Nephron (organoid): Measurements from ENCODE around the gene MACROD2.
"Not testable (repeated sequence)": the region's sequence is repeated elsewhere in the genome, so short reads cannot be mapped to it uniquely, and the experiment has no call there.

Source experiments
- H3K27ac Mint-ChIP-seq, 3 experiments: 2 replicates each; pipeline ENCODE4 v1.8.0; 2020; ENCODE audit warnings: mixed read lengths in 3 of 3, mild to moderate bottlenecking in 2 of 3, moderate library complexity in 1 of 3
- H3K27me3 Mint-ChIP-seq: 2 replicates; pipeline ENCODE4 v1.8.0; 2021; ENCODE audit warnings: low read depth, mild to moderate bottlenecking, moderate library complexity, mixed read lengths
- H3K36me3 Mint-ChIP-seq: 2 replicates; pipeline ENCODE4 v1.8.0; 2020; ENCODE audit warnings: low read depth, mixed read lengths
- H3K4me1 Mint-ChIP-seq: 2 replicates; pipeline ENCODE4 v1.8.0; 2020; ENCODE audit warnings: mixed read lengths
- H3K4me3 Mint-ChIP-seq, 3 experiments: 2 replicates each; pipeline ENCODE4 v1.8.0; 2020; ENCODE audit warnings: mild to moderate bottlenecking in 3 of 3, mixed read lengths in 3 of 3, moderate library complexity in 2 of 3
- H3K9me3 Mint-ChIP-seq: 2 replicates; pipeline ENCODE4 v1.8.0; 2020; ENCODE audit warnings: mixed read lengths
- TF ChIP-seq, protein P1 (sequence below), 3 experiments: fragments of 200-600 bp; sonication (generic); IDR thresholded peaks; one replicate each; pipeline ENCODE4 v1.5.0; 2021; ENCODE audit warnings: antibody characterized with exemption in 3 of 3; ENCODE audit not compliant: unreplicated experiment in 3 of 3

Gene MACROD2

DNA sequence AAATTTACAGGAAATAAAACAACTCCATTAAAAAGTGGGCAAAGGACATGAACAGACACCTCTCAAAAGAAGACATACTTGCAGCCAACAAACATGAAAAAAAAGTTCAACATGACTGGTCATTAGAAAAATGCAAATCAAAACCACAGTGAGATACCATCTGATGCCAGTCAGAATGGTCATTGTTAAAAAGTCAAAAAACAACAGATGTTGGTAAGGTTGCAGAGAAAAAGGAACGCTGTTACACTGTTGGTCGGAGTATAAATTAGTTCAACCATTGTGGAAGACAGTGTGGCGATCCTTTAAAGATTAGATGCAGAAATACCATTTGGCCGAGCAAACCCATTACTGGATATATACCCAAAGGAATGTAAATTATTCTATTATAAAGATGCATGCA lies 1200.1 kb downstream of the MACROD2 start:
- TF ChIP-seq, protein P1, sequence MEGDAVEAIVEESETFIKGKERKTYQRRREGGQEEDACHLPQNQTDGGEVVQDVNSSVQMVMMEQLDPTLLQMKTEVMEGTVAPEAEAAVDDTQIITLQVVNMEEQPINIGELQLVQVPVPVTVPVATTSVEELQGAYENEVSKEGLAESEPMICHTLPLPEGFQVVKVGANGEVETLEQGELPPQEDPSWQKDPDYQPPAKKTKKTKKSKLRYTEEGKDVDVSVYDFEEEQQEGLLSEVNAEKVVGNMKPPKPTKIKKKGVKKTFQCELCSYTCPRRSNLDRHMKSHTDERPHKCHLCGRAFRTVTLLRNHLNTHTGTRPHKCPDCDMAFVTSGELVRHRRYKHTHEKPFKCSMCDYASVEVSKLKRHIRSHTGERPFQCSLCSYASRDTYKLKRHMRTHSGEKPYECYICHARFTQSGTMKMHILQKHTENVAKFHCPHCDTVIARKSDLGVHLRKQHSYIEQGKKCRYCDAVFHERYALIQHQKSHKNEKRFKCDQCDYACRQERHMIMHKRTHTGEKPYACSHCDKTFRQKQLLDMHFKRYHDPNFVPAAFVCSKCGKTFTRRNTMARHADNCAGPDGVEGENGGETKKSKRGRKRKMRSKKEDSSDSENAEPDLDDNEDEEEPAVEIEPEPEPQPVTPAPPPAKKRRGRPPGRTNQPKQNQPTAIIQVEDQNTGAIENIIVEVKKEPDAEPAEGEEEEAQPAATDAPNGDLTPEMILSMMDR (IDR thresholded peaks at IDR 0.05; ENCODE audit: unreplicated experiment in 3 of 3), result no peak
- Mint-ChIP-seq H3K4me3 (no peak overlapping the region), H3K9me3 (no peaks in the 10 kb centered on the region), H3K27ac (no peak overlapping the region), H3K27me3 (no peaks in the 10 kb centered on the region), H3K36me3 (no peaks in the 10 kb centered on the region), H3K4me1 (no peaks in the 10 kb centered on the region)

DNA sequence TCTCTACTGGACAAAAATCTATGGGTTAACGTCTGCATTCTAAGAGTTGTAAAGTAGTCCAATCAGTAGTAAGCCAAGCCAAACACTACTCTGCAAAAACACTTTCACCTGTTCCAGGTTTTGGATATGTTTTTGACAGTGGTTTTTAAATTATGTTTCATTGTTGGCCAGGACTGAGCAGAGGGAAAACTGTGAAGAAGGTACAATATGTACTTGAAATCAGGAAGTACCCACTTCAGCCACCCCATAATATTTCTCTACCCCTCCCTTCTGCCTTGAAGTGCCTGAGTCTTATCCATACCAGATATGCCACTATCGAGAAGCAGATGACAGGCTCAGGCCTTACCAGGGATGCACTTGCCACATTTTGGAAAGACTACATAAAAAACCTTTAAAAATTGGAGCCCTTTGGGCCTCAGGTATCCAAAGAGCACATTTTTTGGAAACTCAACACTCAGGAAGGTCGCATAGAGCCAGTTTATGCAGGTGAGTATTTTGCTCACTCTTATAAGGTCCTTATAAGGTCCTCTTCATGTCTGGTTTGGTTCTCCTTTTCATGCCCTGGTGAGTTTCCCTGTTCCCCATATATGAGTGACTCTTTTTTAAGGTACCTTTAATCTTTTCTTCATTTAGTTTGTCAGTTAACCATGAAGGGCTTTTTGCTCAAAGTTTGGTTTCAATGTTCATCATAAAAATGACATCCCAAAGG lies 1201.4 kb downstream of the MACROD2 start:
- Mint-ChIP-seq H3K4me1 (no peaks in the 10 kb centered on the region), H3K27ac (no peak overlapping the region), H3K9me3 (no peaks in the 10 kb centered on the region), H3K36me3 (no peaks in the 10 kb centered on the region), H3K4me3 (no peak overlapping the region), H3K27me3 (no peaks in the 10 kb centered on the region)
- TF ChIP-seq, protein P1 (IDR thresholded peaks at IDR 0.05; ENCODE audit: unreplicated experiment in 3 of 3), result no peak

DNA sequence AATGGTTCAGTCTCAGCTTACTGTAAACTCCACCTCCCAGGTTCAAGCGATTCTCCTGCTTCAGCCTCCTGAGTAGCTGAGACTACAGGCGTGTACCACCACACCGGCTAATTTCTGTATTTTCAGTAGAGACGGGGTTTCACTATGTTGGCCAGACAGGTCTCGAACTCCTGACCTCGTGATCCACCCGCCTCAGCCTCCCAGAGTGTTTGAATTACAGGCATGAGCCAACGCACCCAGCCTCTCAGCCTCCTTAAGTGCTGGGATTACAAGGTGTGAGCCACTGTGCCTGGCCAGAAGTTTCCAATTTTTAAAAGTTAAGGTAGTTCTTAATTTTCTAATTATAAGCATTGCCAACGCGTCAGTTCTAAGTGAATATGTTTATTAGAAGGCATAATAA lies 1202.7 kb downstream of the MACROD2 start:
- H3K4me1 Mint-ChIP-seq, H3K27me3 Mint-ChIP-seq, H3K4me3 Mint-ChIP-seq, H3K27ac Mint-ChIP-seq, H3K9me3 Mint-ChIP-seq, H3K36me3 Mint-ChIP-seq: not testable (repeated sequence)

GRCh38 chr20:15199698-15200097 lies 1204.4 kb downstream of the MACROD2 start:
- TF ChIP-seq, protein P1 (IDR thresholded peaks at IDR 0.05; ENCODE audit: unreplicated experiment in 3 of 3), result no peak
- H3K9me3 Mint-ChIP-seq, result peaks cover 2% of the 10 kb centered on the region
- H3K36me3 Mint-ChIP-seq, result no peaks in the 10 kb centered on the region
- H3K27ac Mint-ChIP-seq, result no peak overlapping the region
- H3K4me1 Mint-ChIP-seq, result no peaks in the 10 kb centered on the region
- no peak overlapping the region for H3K4me3 Mint-ChIP-seq
- no peaks in the 10 kb centered on the region for H3K27me3 Mint-ChIP-seq

- Mint-ChIP-seq H3K4me1 (peaks cover 2% of the 10 kb centered on the region), H3K27me3 (no peaks in the 10 kb centered on the region), H3K27ac (no peak overlapping the region), H3K36me3 (no peaks in the 10 kb centered on the region), H3K4me3 (no peak overlapping the region), H3K9me3 (peaks cover 2% of the 10 kb centered on the region)
- TF ChIP-seq, protein P1 (IDR thresholded peaks at IDR 0.05; ENCODE audit: unreplicated experiment in 3 of 3), result no peak
Measured at GRCh38 chr20:15200147-15200565, 1204.8 kb downstream of the MACROD2 start.

DNA sequence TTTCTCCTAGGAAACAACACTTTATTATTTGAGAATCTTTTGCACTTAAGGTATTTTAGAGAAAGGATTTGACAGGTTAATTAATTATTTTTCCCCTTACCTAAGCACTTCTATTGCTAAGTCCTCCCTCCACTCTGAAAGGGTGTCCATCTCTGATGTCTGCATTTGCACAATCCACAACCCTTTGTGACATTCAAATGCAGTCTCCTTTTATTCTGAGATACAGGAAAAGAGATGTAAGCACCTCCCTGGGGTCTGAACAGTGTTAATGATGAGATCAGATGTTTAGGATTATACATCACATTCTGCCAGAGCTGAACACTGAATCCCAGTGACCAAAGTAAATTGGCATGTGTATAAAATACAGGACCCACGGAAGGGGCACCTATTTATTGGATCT lies 1206.3 kb downstream of the MACROD2 start:
- Mint-ChIP-seq H3K36me3 (no peaks in the 10 kb centered on the region), H3K9me3 (peaks cover 2% of the 10 kb centered on the region), H3K4me3 (no peak overlapping the region), H3K27me3 (no peaks in the 10 kb centered on the region), H3K4me1 (peaks cover 4% of the 10 kb centered on the region), H3K27ac (no peak overlapping the region)
- TF ChIP-seq, protein P1 (IDR thresholded peaks at IDR 0.05; ENCODE audit: unreplicated experiment in 3 of 3), result no peak
